ENCODE data around the gene CXCL14. TPM values are rescaled to one million over a fixed set of nuclear protein-coding genes. Genes with fewer than 3 reads are reported as not detected.

Gene CXCL14
- total RNA-seq (10 to 100 TPM in 2 of 6 donors, 1 to 10 TPM in 3, under 1 TPM in 1; 0.93 to 19.6 (median 2.4) TPM), polyA plus RNA-seq (1 to 10 TPM; 5.9 to 9.5 TPM)

- Histone ChIP-seq H3K4me3 (no peak within 1 kb of the TSS), H3K27ac (no peak within 1 kb of the TSS), H3K4me1 (no peaks in the 10 kb centered on the region), H3K27me3 (peaks cover 0 to 6% (median 0%) of the 10 kb centered on the region in 4 donors), H3K36me3 (no peaks in the 10 kb centered on the region), H3K9me3 (no peaks in the 10 kb centered on the region)
- no peak for DNase-seq
- 0 to 2% methylated on average over 48 to 68 of the region's 68 CpGs for WGBS, 2 donors
- TF ChIP-seq CTCF (IDR thresholded peaks at IDR 0.05) = no peak
- intact Hi-C loops (cut with DNase I) = no loop called here
- no peak for FAIRE-seq
- peak in 3 of 4 donors; percentile 57 to 69 (median 65) for ATAC-seq
Observed at GRCh38 chr5:135578685-135579341, at the start of gene CXCL14. CXCL14 (minus strand) TSS chr5:135578991; CDS start chr5:135578778, 213 bp downstream.

GRCh38 chr5:135626636-135627035, 47.8 kb upstream of the CXCL14 start:
- Histone ChIP-seq H3K27me3 (no peaks in the 10 kb centered on the region), H3K4me1 (no peaks in the 10 kb centered on the region), H3K36me3 (no peaks in the 10 kb centered on the region), H3K9me3 (no peaks in the 10 kb centered on the region), H3K27ac (no peak overlapping the region), H3K4me3 (no peak overlapping the region)
- WGBS, 2 donors = 55 to 57% methylated on average over 3 of the region's 3 CpGs
- DNase-seq (no peak), ATAC-seq (no peak), FAIRE-seq (no peak)
- no peak for TF ChIP-seq CTCF (IDR thresholded peaks at IDR 0.05)
- intact Hi-C loops (cut with DNase I) = no loop called here

- Histone ChIP-seq H3K27me3 (no peaks in the 10 kb centered on the region), H3K4me3 (no peak overlapping the region), H3K36me3 (no peaks in the 10 kb centered on the region), H3K9me3 (no peaks in the 10 kb centered on the region), H3K27ac (no peak overlapping the region), H3K4me1 (no peaks in the 10 kb centered on the region)
- no peak for DNase-seq
- no peak for TF ChIP-seq CTCF (IDR thresholded peaks at IDR 0.05)
- ATAC-seq = no peak
- no peak for FAIRE-seq
- 91 to 95% methylated on average over 3 of the region's 3 CpGs for WGBS, 2 donors
- intact Hi-C loops (cut with DNase I) = no loop called here
Observed at GRCh38 chr5:135625961-135626360, 47.2 kb upstream of the CXCL14 start.

GRCh38 chr5:135625486-135625885, 46.7 kb upstream of the CXCL14 start:
- H3K27me3 ChIP-seq = no peaks in the 10 kb centered on the region
- intact Hi-C loops (cut with DNase I) = no loop called here
- DNase-seq (no peak), ATAC-seq (no peak), FAIRE-seq (no peak)
- H3K4me3 ChIP-seq = no peak overlapping the region
- no peaks in the 10 kb centered on the region for H3K9me3 ChIP-seq
- H3K27ac ChIP-seq = no peak overlapping the region
- H3K4me1 ChIP-seq = no peaks in the 10 kb centered on the region
- no peaks in the 10 kb centered on the region for H3K36me3 ChIP-seq
- no peak for TF ChIP-seq CTCF (IDR thresholded peaks at IDR 0.05)
- 74 to 89% methylated on average over 1 of the region's 1 CpG for WGBS, 2 donors

- intact Hi-C loops (cut with DNase I) = no loop called here
- Histone ChIP-seq H3K36me3 (no peaks in the 10 kb centered on the region), H3K27me3 (no peaks in the 10 kb centered on the region), H3K4me3 (no peak overlapping the region), H3K27ac (no peak overlapping the region), H3K9me3 (no peaks in the 10 kb centered on the region), H3K4me1 (no peaks in the 10 kb centered on the region)
- 77 to 83% methylated on average over 2 of the region's 2 CpGs for WGBS, 2 donors
- no peak for DNase-seq
- no peak for FAIRE-seq
- TF ChIP-seq CTCF (IDR thresholded peaks at IDR 0.05) = no peak
- no peak for ATAC-seq
Observed at GRCh38 chr5:135625061-135625460, 46.3 kb upstream of the CXCL14 start.
